ENCODE results near the gene SUCLG2.

Gene SUCLG2

GRCh38 chr3:67329358-67329757 lies 325.1 kb downstream of the SUCLG2 start:
- no peak overlapping the region for H3K9ac ChIP-seq
- no peak overlapping the region for H3K4me3 ChIP-seq
- H3K36me3 ChIP-seq = no peaks in the 10 kb centered on the region
- TF ChIP-seq Cebpa-rat (IDR thresholded peaks at IDR 0.05) = no peak
- H3K27me3 ChIP-seq = no peaks in the 10 kb centered on the region
- H4K20me1 ChIP-seq = no peaks in the 10 kb centered on the region
- no peaks in the 10 kb centered on the region for H3K9me3 ChIP-seq
- no peak overlapping the region for H3K4me2 ChIP-seq
- H3K27ac ChIP-seq = no peak overlapping the region
- no peaks in the 10 kb centered on the region for H3K4me1 ChIP-seq

DNA sequence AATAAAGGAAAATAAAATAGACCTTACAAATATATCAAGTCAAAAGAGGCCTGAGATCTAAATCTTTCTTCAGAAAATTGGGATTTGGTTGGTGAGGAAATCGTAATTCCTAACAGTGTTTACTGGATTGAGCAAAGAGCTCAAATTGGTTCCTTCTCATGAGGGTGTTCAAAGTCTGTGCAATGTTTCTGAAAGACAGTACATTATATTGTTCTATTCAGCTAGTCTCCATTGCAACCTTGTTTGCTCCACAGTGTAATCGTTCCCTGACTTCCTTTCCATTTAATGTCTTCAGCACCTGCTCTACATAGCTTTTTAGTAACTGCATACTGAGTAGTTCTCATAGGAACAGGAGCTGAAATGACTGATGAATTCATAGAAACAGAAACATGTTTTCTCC lies 326.8 kb downstream of the SUCLG2 start:
- Histone ChIP-seq H3K36me3 (no peaks in the 10 kb centered on the region), H4K20me1 (no peaks in the 10 kb centered on the region), H3K27me3 (no peaks in the 10 kb centered on the region), H3K4me1 (no peaks in the 10 kb centered on the region), H3K4me3 (no peak overlapping the region), H3K9ac (no peak overlapping the region), H3K4me2 (no peak overlapping the region), H3K27ac (no peak overlapping the region), H3K9me3 (no peaks in the 10 kb centered on the region)
- TF ChIP-seq Cebpa-rat (IDR thresholded peaks at IDR 0.05) = no peak

DNA sequence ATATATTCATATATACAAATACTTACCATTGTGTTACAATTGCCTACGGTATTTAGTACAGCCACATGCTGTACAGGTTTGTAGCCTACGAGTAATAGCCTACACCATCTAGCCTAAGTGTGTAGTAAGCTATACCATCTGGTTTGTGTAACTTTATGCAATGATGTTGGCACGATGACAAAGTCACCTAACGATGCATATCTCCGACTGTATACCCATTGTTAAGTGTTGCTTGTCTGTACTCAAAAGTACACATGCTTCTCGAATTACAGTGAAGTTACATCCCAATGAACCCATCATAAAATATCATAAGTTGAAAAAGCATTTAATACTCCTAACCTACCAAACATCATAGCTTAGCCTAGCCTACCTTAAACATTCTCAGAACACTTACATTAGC lies 329.2 kb downstream of the SUCLG2 start:
- no peaks in the 10 kb centered on the region for H4K20me1 ChIP-seq
- H3K4me1 ChIP-seq = no peaks in the 10 kb centered on the region
- H3K4me3 ChIP-seq = no peak overlapping the region
- no peaks in the 10 kb centered on the region for H3K27me3 ChIP-seq
- no peak overlapping the region for H3K4me2 ChIP-seq
- TF ChIP-seq Cebpa-rat (IDR thresholded peaks at IDR 0.05) = no peak
- no peaks in the 10 kb centered on the region for H3K36me3 ChIP-seq
- no peaks in the 10 kb centered on the region for H3K9me3 ChIP-seq
- H3K27ac ChIP-seq = no peak overlapping the region
- H3K9ac ChIP-seq = no peak overlapping the region
